Measurements from ENCODE around the gene ZNF10. TPM values are rescaled to one million over a fixed set of nuclear protein-coding genes. Genes with fewer than 3 reads are reported as not detected.

The ZNF10 gene
- polyA plus RNA-seq (2011; rRNA removed) (2.0 and 4.3 TPM in 2 replicates), polyA minus RNA-seq (2011; rRNA and poly(A)+ RNA removed) (5.2 and 6.8 TPM in 2 replicates)

DNA sequence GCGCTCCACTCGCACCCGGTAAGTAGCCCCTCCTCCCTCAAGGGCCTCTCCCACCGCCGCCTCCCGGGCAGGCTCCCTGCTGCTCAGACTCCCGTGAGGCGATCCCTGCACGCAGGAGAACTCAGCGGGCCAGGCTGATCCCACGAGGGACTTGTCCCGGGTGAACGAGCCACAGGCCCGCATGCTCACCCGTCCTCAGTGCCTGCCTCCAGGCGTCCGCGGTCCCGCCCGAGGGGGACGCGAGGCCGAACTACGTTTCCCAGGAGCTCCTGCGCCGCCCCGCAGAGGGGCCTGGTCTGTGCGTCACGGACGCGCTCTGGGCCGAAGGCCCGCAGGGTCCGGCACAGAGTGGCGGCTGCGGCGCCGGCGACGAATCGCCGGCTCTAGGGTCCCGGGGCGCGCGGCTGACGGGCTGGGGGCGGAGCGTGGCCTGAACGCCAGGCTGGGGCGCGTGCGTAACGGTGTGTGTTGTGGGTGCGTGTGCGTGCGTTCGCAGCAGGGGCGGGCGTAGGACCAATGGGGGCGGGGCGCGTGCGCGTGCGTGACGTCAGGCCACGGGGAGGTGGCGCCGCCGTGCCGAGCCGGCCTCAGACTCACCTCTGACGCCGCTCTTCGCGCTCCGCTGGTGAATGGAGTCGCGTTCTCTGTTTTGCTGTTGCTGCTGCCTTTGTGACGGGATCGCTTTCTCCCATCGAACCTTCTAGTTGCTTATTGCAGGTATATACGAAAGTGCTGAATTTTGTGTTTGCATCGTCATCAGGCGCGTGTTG lies at the start of gene ZNF10, which contains the start of gene ZNF891:
TSS of gene ZNF10 (plus strand) at position 590 of the 770 bp plus-strand sequence. CDS start 13,866 bp downstream, outside the sequence.
TSS of gene ZNF891 (minus strand) at position 237 of the 770 bp plus-strand sequence. CDS start 8,356 bp downstream, outside the sequence.
- TF ChIP-seq, protein P1, sequence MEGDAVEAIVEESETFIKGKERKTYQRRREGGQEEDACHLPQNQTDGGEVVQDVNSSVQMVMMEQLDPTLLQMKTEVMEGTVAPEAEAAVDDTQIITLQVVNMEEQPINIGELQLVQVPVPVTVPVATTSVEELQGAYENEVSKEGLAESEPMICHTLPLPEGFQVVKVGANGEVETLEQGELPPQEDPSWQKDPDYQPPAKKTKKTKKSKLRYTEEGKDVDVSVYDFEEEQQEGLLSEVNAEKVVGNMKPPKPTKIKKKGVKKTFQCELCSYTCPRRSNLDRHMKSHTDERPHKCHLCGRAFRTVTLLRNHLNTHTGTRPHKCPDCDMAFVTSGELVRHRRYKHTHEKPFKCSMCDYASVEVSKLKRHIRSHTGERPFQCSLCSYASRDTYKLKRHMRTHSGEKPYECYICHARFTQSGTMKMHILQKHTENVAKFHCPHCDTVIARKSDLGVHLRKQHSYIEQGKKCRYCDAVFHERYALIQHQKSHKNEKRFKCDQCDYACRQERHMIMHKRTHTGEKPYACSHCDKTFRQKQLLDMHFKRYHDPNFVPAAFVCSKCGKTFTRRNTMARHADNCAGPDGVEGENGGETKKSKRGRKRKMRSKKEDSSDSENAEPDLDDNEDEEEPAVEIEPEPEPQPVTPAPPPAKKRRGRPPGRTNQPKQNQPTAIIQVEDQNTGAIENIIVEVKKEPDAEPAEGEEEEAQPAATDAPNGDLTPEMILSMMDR (IDR thresholded peaks at IDR 0.05; ENCODE audit: insufficient read depth, low read depth, low read length) = no peak
- ChIA-PET CTCF (interaction anchor here (0.6 kb wide), 1 partner anchor 13 kb away, joined by 3 read pairs; no protein-coding TSS in a partner anchor), POLR2A (interaction anchor here (1.0 kb wide), 1 partner anchor 173 kb away, joined by 6 read pairs; no protein-coding TSS in a partner anchor)

GRCh38 chr12:133081159-133081780 lies 49.2 kb upstream of the ZNF10 start:
- no peak for DNase-seq (ENCODE audit: low read depth)
- H3K36me3 ChIP-seq (ENCODE audit: control insufficient read depth, insufficient read depth, low read length) = peaks cover 2% of the 10 kb centered on the region
- no peaks in the 10 kb centered on the region for H3K27me3 ChIP-seq (ENCODE audit: control insufficient read depth, insufficient read depth, low read length)
- CTCF ChIA-PET = interaction anchor here (0.6 kb wide), 1 partner anchor 17 kb away, joined by 3 read pairs; no protein-coding TSS in a partner anchor
- H3K4me3 ChIP-seq (ENCODE audit: low read depth, low read length) = peak overlapping the region; percentile 90
- POLR2A ChIA-PET = no interaction called here
- TF ChIP-seq, protein P1 (IDR thresholded peaks at IDR 0.05; ENCODE audit: insufficient read depth, low read depth, low read length) = no peak

More for the DNA sequence above, at the start of gene ZNF10, which contains the start of gene ZNF891:
- peak; percentile 76 for DNase-seq (ENCODE audit: low read depth)
- Histone ChIP-seq H3K36me3 (ENCODE audit: control insufficient read depth, insufficient read depth, low read length) (peaks cover 1% of the 10 kb centered on the region; the same call in 1 of the 2 replicates), H3K4me3 (ENCODE audit: low read depth, low read length) (peak within 1 kb of the TSS; percentile 97), H3K27me3 (ENCODE audit: control insufficient read depth, insufficient read depth, low read length) (no peaks in the 10 kb centered on the region; the same call in 1 of the 2 replicates)

GRCh38 chr12:133083345-133083744 lies 47.1 kb upstream of the ZNF10 start:
- TF ChIP-seq, protein P1 (IDR thresholded peaks at IDR 0.05; ENCODE audit: insufficient read depth, low read depth, low read length) = no peak
- no peak overlapping the region for H3K4me3 ChIP-seq (ENCODE audit: low read depth, low read length)
- H3K36me3 ChIP-seq (ENCODE audit: control insufficient read depth, insufficient read depth, low read length) = peaks cover 8% of the 10 kb centered on the region
- DNase-seq (ENCODE audit: low read depth) = no peak
- ChIA-PET POLR2A (no interaction called here), CTCF (no interaction called here)
- H3K27me3 ChIP-seq (ENCODE audit: control insufficient read depth, insufficient read depth, low read length) = no peaks in the 10 kb centered on the region

DNA sequence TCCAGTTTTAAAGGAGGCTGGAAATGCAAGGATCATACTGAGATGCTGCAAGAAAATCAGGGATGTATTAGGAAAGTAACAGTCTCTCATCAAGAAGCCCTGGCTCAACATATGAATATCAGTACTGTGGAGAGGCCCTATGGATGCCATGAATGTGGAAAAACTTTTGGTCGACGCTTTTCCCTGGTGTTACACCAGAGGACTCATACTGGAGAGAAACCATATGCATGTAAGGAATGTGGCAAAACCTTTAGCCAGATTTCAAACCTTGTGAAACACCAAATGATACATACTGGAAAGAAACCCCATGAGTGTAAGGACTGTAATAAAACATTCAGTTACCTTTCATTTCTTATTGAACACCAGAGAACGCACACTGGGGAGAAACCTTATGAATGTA lies 24.8 kb upstream of the ZNF10 start:
- H3K4me3 ChIP-seq (ENCODE audit: low read depth, low read length) = no peak overlapping the region
- CTCF ChIA-PET = no interaction called here
- POLR2A ChIA-PET = no interaction called here
- H3K27me3 ChIP-seq (ENCODE audit: control insufficient read depth, insufficient read depth, low read length) = no peaks in the 10 kb centered on the region
- TF ChIP-seq, protein P1 (IDR thresholded peaks at IDR 0.05; ENCODE audit: insufficient read depth, low read depth, low read length) = no peak
- H3K36me3 ChIP-seq (ENCODE audit: control insufficient read depth, insufficient read depth, low read length) = peaks cover 8% of the 10 kb centered on the region
- DNase-seq (ENCODE audit: low read depth) = no peak

GRCh38 chr12:133106253-133106652 lies 24.2 kb upstream of the ZNF10 start:
- H3K36me3 ChIP-seq (ENCODE audit: control insufficient read depth, insufficient read depth, low read length) = peaks cover 7% of the 10 kb centered on the region
- no peak for DNase-seq (ENCODE audit: low read depth)
- H3K4me3 ChIP-seq (ENCODE audit: low read depth, low read length) = no peak overlapping the region
- ChIA-PET POLR2A (no interaction called here), CTCF (no interaction called here)
- no peaks in the 10 kb centered on the region for H3K27me3 ChIP-seq (ENCODE audit: control insufficient read depth, insufficient read depth, low read length)
- TF ChIP-seq, protein P1 (IDR thresholded peaks at IDR 0.05; ENCODE audit: insufficient read depth, low read depth, low read length) = no peak
